CD4-positive, alpha-beta T cell (primary cell): ENCODE data around the gene KLK11. TPM values are rescaled to one million over a fixed set of nuclear protein-coding genes. Genes with fewer than 3 reads are reported as not detected.

Experiments
- ATAC-seq: fragments of 200-7000 bp; cut with Tn5 transposase; one replicate; pipeline ENCODE4 v1.10.0; 2022; ENCODE audit warnings: mild to moderate bottlenecking; ENCODE audit not compliant: poor library complexity
- CTCF ChIA-PET: fragments of 350-600 bp; sonication (Branson Sonifier 250); formaldehyde crosslinking; loops from one replicate; lab custom pipeline; 2021; ENCODE audit warnings: antibody characterized with exemption, inconsistent platforms; lab: Charles Lee
- POLR2A ChIA-PET: fragments of 350-600 bp; sonication (Branson Sonifier 250); formaldehyde crosslinking; loops from one replicate; lab custom pipeline; 2021; ENCODE audit warnings: antibody characterized with exemption, inconsistent platforms; lab: Charles Lee
- DNase-seq, 14 experiments: peaks; one replicate each; pipeline ENCODE4 v3.0.0-alpha.2; 2013 to 2020; ENCODE audit warnings: mixed read lengths in 2 of 14
- H3K27ac ChIP-seq, 2 donors: one replicate each; pipeline versions ENCODE4 v1.5.1 to v1.7.0; 2013; ENCODE audit warnings: low read length in 2 of 2, low read depth in 1 of 2, mild to moderate bottlenecking in 1 of 2
- H3K27me3 ChIP-seq, 2 experiments: 1 replicate in 1 of 2; 2 replicates in 1 of 2; pipeline versions ENCODE4 v1.6.1 to v1.7.0; 2013; ENCODE audit warnings: low read length in 2 of 2, control low read depth in 1 of 2, mild to moderate bottlenecking in 1 of 2, moderate library complexity in 1 of 2; ENCODE audit not compliant: insufficient read depth in 2 of 2, control insufficient read depth in 1 of 2
- H3K36me3 ChIP-seq: one replicate; pipeline ENCODE4 v1.6.1; 2013; ENCODE audit warnings: low read length, control low read depth; ENCODE audit not compliant: insufficient read depth
- H3K4me1 ChIP-seq: one replicate; pipeline ENCODE4 v1.6.1; 2013; ENCODE audit warnings: low read length, control low read depth; ENCODE audit not compliant: insufficient read depth
- H3K4me3 ChIP-seq: one replicate; pipeline ENCODE4 v1.5.1; 2013; ENCODE audit warnings: mild to moderate bottlenecking, low read length, moderate library complexity
- H3K9me3 ChIP-seq, 2 experiments: 1 replicate in 1 of 2; 2 replicates in 1 of 2; pipeline versions ENCODE4 v1.6.1 to v1.7.0; 2013; ENCODE audit warnings: low read length in 2 of 2, mild to moderate bottlenecking in 2 of 2, control low read depth in 1 of 2, moderate library complexity in 1 of 2; ENCODE audit not compliant: control insufficient read depth in 1 of 2, insufficient read depth in 1 of 2
- H3K27ac Mint-ChIP-seq: one replicate; pipeline ENCODE4 v1.8.0; 2020; ENCODE audit warnings: mixed read lengths
- H3K27me3 Mint-ChIP-seq: one replicate; pipeline ENCODE4 v1.8.0; 2021; ENCODE audit warnings: mixed read lengths
- H3K36me3 Mint-ChIP-seq: one replicate; pipeline ENCODE4 v1.8.0; 2021; ENCODE audit warnings: low read depth, mixed read lengths
- H3K4me1 Mint-ChIP-seq: one replicate; pipeline ENCODE4 v1.8.0; 2021; ENCODE audit warnings: low read depth, mixed read lengths
- H3K4me3 Mint-ChIP-seq: one replicate; pipeline ENCODE4 v1.8.0; 2020; ENCODE audit warnings: mild to moderate bottlenecking, mixed read lengths
- H3K9me3 Mint-ChIP-seq: one replicate; pipeline ENCODE4 v1.8.0; 2020; ENCODE audit warnings: mixed read lengths
- intact Hi-C, 2 experiments: fragments of 100-400 bp; cut with DNase I in 1 of 2; cut with micrococcal nuclease in 1 of 2; formaldehyde crosslinking; loops; one replicate each; pipeline versions ENCODE4 v1.15.1 to v1.9.0; 2023 to 2025; cut with DNase I, micrococcal nuclease
- total RNA-seq, 174 experiments: library from RNA in 2 of 174; stranded (reverse) in 2 of 174; gene quantifications; one replicate each; pipeline ENCODE4 v1.2.3 and lab custom pipeline; 2021 to 2026
- TF ChIP-seq, protein P1 (sequence below): fragments of 200-600 bp; IDR thresholded peaks from one replicate; pipeline ENCODE4 v1.8.0; 2022; ENCODE audit warnings: antibody characterized with exemption, mild to moderate bottlenecking

KLK11 gene
- total RNA-seq, 2 experiments from 2014 or later: not detected

- no peak overlapping the region for H3K27ac Mint-ChIP-seq
- no peaks in the 10 kb centered on the region for H3K4me1 Mint-ChIP-seq
- intact Hi-C loops: no loop called here
- no peaks in the 10 kb centered on the region for H3K36me3 Mint-ChIP-seq
- Histone ChIP-seq H3K27ac (no peak overlapping the region), H3K4me1 (no peaks in the 10 kb centered on the region), H3K4me3 (no peak overlapping the region), H3K9me3 (peaks cover 0 to 11% of the 10 kb centered on the region in 2 experiments), H3K27me3 (peaks cover 5 to 7% of the 10 kb centered on the region in 2 experiments), H3K36me3 (no peaks in the 10 kb centered on the region)
- H3K27me3 Mint-ChIP-seq: peaks cover 72% of the 10 kb centered on the region
- no peak overlapping the region for H3K4me3 Mint-ChIP-seq
- no peaks in the 10 kb centered on the region for H3K9me3 Mint-ChIP-seq
- DNase-seq (no peak), ATAC-seq (no peak)
- POLR2A ChIA-PET: no interaction called here
- TF ChIP-seq, protein P1, sequence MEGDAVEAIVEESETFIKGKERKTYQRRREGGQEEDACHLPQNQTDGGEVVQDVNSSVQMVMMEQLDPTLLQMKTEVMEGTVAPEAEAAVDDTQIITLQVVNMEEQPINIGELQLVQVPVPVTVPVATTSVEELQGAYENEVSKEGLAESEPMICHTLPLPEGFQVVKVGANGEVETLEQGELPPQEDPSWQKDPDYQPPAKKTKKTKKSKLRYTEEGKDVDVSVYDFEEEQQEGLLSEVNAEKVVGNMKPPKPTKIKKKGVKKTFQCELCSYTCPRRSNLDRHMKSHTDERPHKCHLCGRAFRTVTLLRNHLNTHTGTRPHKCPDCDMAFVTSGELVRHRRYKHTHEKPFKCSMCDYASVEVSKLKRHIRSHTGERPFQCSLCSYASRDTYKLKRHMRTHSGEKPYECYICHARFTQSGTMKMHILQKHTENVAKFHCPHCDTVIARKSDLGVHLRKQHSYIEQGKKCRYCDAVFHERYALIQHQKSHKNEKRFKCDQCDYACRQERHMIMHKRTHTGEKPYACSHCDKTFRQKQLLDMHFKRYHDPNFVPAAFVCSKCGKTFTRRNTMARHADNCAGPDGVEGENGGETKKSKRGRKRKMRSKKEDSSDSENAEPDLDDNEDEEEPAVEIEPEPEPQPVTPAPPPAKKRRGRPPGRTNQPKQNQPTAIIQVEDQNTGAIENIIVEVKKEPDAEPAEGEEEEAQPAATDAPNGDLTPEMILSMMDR: no peak
- CTCF ChIA-PET: no interaction called here
Observed at GRCh38 chr19:50972795-50973376, 53.5 kb downstream of the KLK11 start.

Other genes with a start within 250 kb of the KLK11 start
- not detected for gene ACP4, start 236.2 kb downstream of the KLK11 start, total RNA-seq
- not detected for gene KLK1, start 202.8 kb downstream of the KLK11 start, total RNA-seq
- gene KLK15, start 193.0 kb downstream of the KLK11 start, total RNA-seq: not detected
- gene KLK3, start 171.7 kb downstream of the KLK11 start, total RNA-seq: not detected
- gene KLK2, start 153.2 kb downstream of the KLK11 start, total RNA-seq: not detected
- gene KLK4, start 115.2 kb downstream of the KLK11 start, total RNA-seq: not detected
- not detected for gene KLK5, start 73.6 kb downstream of the KLK11 start, total RNA-seq
- gene KLK6, start 57.0 kb downstream of the KLK11 start, total RNA-seq: not detected
- not detected for gene KLK7, start 42.7 kb downstream of the KLK11 start, total RNA-seq
- not detected for gene KLK8, start 25.0 kb downstream of the KLK11 start, total RNA-seq
- not detected for gene KLK10, start 6.9 kb downstream of the KLK11 start, total RNA-seq
- gene KLK12, start 8.4 kb upstream of the KLK11 start, total RNA-seq: not detected
- gene KLK13, start 38.5 kb upstream of the KLK11 start, total RNA-seq: not detected
- gene KLK14, start 56.3 kb upstream of the KLK11 start, total RNA-seq: under 1 TPM in 1 of 2 experiments, not detected in 1; 0.22 TPM
- gene CTU1, start 81.8 kb upstream of the KLK11 start, total RNA-seq: 1 to 10 TPM; 1.4 to 1.6 TPM
- under 1 TPM; 0.36 to 0.59 TPM for gene SIGLEC9, start 98.3 kb upstream of the KLK11 start, total RNA-seq
- under 1 TPM in 1 of 2 experiments, not detected in 1; 0.20 TPM for gene SIGLEC7, start 115.7 kb upstream of the KLK11 start, total RNA-seq
- gene CD33, start 198.5 kb upstream of the KLK11 start, total RNA-seq: 1 to 10 TPM in 1 of 2 experiments, under 1 TPM in 1; 0.60 to 1.7 TPM
- gene SIGLECL1, start 224.5 kb upstream of the KLK11 start, total RNA-seq: not detected